ENCODE measurements around the gene OPCML. TPM values are rescaled to one million over a fixed set of nuclear protein-coding genes. Genes with fewer than 3 reads are reported as not detected.

The OPCML gene
- total and polyA plus RNA-seq, 4 donors = under 0.01 to 0.01 TPM; not detected in 2

DNA sequence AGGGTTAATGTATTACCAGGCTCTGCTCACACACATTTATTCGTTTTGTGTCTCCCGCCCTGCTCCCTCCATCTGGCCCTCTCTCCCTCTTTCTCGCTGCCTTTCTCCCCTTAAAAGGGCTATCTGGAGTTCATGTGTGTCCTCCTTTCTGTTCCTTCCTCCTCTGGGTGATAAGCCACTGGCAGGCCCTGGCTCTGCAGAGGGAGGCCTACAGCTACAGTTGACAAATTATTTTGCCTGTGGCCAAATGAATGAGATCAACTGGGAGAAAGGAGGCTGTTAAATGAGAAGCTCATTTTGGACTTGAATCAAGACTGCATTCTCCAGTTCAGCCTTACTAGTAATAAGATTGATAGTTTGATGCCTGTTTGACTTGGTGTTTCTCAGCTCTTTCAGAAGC lies 17.5 kb upstream of the OPCML start:
- H3K9me3 ChIP-seq (ENCODE audit: control insufficient read depth in 4 of 4, low read length in 3 of 4) = no peaks in the 10 kb centered on the region
- 37% methylated on average over 3 of the region's 3 CpGs for WGBS
- no peak overlapping the region for H3K9ac ChIP-seq (ENCODE audit: low read depth in 1 of 2, low read length in 2 of 2)
- no peaks in the 10 kb centered on the region for H3K4me1 ChIP-seq (ENCODE audit: control insufficient read depth in 4 of 4, insufficient read depth in 4 of 4, low read length in 3 of 4)
- H3K4me3 ChIP-seq (ENCODE audit: low read depth in 1 of 3, low read length in 3 of 3) = no peak overlapping the region
- DNase-seq (ENCODE audit: low spot score) = no peak
- no peaks in the 10 kb centered on the region for H3K27me3 ChIP-seq (ENCODE audit: control insufficient read depth in 4 of 4, insufficient read depth in 4 of 4, low read length in 3 of 4)
- H3K27ac ChIP-seq (ENCODE audit: low read depth in 1 of 2, low read length in 2 of 2) = no peak overlapping the region
- no peaks in the 10 kb centered on the region for H3K36me3 ChIP-seq (ENCODE audit: control insufficient read depth in 4 of 4, insufficient read depth in 3 of 4, low read depth in 1 of 4, low read length in 3 of 4)
- TF ChIP-seq GABPA (IDR thresholded peaks at IDR 0.05 in 1 of 2, conservative IDR thresholded peaks at IDR 0.05 in 1 of 2) = no peak
- TF ChIP-seq SP1 (IDR thresholded peaks at IDR 0.05) = no peak
- TF ChIP-seq NR2F2 (IDR thresholded peaks at IDR 0.05) = no peak
- TF ChIP-seq, protein P1, sequence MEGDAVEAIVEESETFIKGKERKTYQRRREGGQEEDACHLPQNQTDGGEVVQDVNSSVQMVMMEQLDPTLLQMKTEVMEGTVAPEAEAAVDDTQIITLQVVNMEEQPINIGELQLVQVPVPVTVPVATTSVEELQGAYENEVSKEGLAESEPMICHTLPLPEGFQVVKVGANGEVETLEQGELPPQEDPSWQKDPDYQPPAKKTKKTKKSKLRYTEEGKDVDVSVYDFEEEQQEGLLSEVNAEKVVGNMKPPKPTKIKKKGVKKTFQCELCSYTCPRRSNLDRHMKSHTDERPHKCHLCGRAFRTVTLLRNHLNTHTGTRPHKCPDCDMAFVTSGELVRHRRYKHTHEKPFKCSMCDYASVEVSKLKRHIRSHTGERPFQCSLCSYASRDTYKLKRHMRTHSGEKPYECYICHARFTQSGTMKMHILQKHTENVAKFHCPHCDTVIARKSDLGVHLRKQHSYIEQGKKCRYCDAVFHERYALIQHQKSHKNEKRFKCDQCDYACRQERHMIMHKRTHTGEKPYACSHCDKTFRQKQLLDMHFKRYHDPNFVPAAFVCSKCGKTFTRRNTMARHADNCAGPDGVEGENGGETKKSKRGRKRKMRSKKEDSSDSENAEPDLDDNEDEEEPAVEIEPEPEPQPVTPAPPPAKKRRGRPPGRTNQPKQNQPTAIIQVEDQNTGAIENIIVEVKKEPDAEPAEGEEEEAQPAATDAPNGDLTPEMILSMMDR (IDR thresholded peaks at IDR 0.05; ENCODE audit: low read depth, low read length, missing input control) = no peak
- no peak for TF ChIP-seq FOXA2 (IDR thresholded peaks at IDR 0.05)
- TF ChIP-seq, protein P2, sequence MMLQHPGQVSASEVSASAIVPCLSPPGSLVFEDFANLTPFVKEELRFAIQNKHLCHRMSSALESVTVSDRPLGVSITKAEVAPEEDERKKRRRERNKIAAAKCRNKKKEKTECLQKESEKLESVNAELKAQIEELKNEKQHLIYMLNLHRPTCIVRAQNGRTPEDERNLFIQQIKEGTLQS (IDR thresholded peaks at IDR 0.05) = no peak
- no peak for TF ChIP-seq HNF4A (conservative IDR thresholded peaks at IDR 0.05)
- TF ChIP-seq RXRA (IDR thresholded peaks at IDR 0.05) = no peak

DNA sequence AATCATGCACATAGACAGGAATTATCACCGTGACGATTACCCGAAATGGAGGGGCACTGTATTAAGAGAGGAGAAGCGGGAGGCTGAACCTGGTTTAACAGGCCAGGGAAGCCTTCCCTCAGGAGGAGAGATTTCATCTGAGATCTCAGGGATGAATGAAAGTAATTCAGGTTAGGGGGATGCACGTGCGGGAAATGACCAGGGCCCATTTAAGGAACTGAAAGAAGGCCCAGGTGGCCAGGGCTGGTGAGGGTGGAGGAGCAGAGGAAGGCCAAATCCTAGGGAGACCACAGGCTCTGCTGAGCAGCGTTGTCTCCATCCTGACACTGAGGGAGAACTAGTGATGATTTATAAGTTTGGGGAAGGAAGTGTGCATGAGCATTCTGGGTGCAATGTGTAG lies 16.3 kb upstream of the OPCML start:
- Histone ChIP-seq H3K4me3 (ENCODE audit: low read depth in 1 of 3, low read length in 3 of 3) (no peak overlapping the region), H3K27me3 (ENCODE audit: control insufficient read depth in 4 of 4, insufficient read depth in 4 of 4, low read length in 3 of 4) (no peaks in the 10 kb centered on the region), H3K36me3 (ENCODE audit: control insufficient read depth in 4 of 4, insufficient read depth in 3 of 4, low read depth in 1 of 4, low read length in 3 of 4) (no peaks in the 10 kb centered on the region), H3K9ac (ENCODE audit: low read depth in 1 of 2, low read length in 2 of 2) (no peak overlapping the region), H3K9me3 (ENCODE audit: control insufficient read depth in 4 of 4, low read length in 3 of 4) (no peaks in the 10 kb centered on the region), H3K4me1 (ENCODE audit: control insufficient read depth in 4 of 4, insufficient read depth in 4 of 4, low read length in 3 of 4) (no peaks in the 10 kb centered on the region), H3K27ac (ENCODE audit: low read depth in 1 of 2, low read length in 2 of 2) (no peak overlapping the region)
- TF ChIP-seq, protein P2 (IDR thresholded peaks at IDR 0.05) = no peak
- no peak for TF ChIP-seq EGR1 (IDR thresholded peaks at IDR 0.05; ENCODE audit: low read depth in 2 of 2)
- TF ChIP-seq GABPA (IDR thresholded peaks at IDR 0.05 in 1 of 2, conservative IDR thresholded peaks at IDR 0.05 in 1 of 2) = no peak
- TF ChIP-seq HNF4A (conservative IDR thresholded peaks at IDR 0.05) = no peak
- TF ChIP-seq FOXA1 (IDR thresholded peaks at IDR 0.05) = no peak
- no peak for TF ChIP-seq RXRA (IDR thresholded peaks at IDR 0.05)
- TF ChIP-seq, protein P1 (IDR thresholded peaks at IDR 0.05; ENCODE audit: low read depth, low read length, missing input control) = no peak
- TF ChIP-seq, protein P3, sequence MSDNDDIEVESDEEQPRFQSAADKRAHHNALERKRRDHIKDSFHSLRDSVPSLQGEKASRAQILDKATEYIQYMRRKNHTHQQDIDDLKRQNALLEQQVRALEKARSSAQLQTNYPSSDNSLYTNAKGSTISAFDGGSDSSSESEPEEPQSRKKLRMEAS (IDR thresholded peaks at IDR 0.05) = no peak
- TF ChIP-seq RAD21 (IDR thresholded peaks at IDR 0.05) = no peak
- no peak for TF ChIP-seq NR2F2 (IDR thresholded peaks at IDR 0.05)
- TF ChIP-seq JUND (IDR thresholded peaks at IDR 0.05) = no peak
- TF ChIP-seq TAF1 (conservative IDR thresholded peaks at IDR 0.05) = no peak
- TF ChIP-seq HNF4G (IDR thresholded peaks at IDR 0.05) = no peak
- no peak for TF ChIP-seq SP1 (IDR thresholded peaks at IDR 0.05)
- no peak for TF ChIP-seq YY1 (IDR thresholded peaks at IDR 0.05)
- 90% methylated on average over 7 of the region's 7 CpGs for WGBS
- DNase-seq (ENCODE audit: low spot score) = no peak
